Measurements from ENCODE around the gene UGT1A10.

DNA sequence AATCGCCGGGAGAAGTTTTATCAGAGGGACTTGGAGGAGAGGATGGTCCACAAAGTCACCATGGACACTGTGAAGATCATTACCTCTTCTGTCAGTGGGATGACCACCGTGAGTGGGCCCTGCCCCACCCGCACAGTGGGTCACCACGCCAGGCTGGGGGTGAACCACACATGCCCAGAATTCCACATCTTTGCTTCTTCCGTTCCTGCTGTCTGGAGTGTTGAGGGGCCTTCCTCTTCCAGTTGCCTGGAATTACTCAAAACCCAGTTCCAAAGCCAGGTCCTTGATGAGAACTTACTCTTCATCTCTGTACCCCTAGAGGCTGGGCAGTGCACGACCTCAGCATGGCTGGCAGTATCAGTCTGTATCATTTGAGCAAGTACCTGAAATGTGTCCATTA lies 164.0 kb downstream of the UGT1A10 start:
- no peak for TF ChIP-seq CTCF (IDR thresholded peaks at IDR 0.05 in 2 of 3, conservative IDR thresholded peaks at IDR 0.05 in 1 of 3; ENCODE audit: borderline replicate concordance in 1 of 3, insufficient read depth in 1 of 3, low read depth in 2 of 3, low read length in 2 of 3)
- no peak for TF ChIP-seq POLR2AphosphoS5 (IDR thresholded peaks at IDR 0.05; ENCODE audit: low read depth, low read length)

Data from HCT116 (cell line).